ENCODE results near the gene NDUFB1.
A peak's percentile ranks its signal among the peaks of the same experiment; 100 is the strongest.

NDUFB1 gene
- total RNA-seq = 13.3 reads per million, percentile 38 among the genes with 10 or more reads in this experiment

DNA sequence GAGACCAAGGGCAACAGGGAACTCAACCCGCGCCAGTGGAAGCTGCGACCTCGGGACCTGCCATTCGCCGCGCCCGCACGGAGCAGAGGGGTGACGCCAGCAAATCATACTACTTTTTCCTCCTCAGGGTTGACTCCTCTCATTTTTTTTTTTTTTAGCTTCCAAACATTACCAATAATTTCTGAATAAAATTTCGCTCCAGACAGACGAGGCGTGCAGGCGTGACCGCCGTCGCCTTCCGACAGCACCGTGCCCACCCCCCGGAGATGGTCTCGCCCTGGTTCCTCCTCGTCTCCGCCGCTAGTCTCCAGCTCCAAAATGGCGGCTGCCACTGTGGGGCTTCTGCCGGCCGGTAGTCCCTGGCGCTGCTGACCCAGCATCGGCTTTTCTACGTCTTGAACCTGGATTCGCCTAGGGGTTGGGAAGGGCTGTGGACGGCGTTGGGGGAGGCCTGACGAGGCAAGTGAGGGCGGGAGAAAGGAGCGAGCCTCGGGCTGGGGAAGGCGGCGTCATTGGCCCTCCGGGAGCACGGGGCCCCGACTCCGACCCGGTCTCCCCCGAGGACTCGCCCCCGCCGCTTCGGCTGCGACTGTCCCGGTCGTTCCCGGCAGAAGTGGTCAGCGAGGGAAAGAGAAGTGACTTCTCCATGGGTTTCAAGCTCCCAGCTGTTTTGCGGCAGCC, at the start of gene NDUFB1, which contains the start of gene CPSF2:
NDUFB1 (minus strand) TSS at position 37 of the 681 bp plus-strand sequence. CDS start 4,069 bp downstream, outside the sequence.
CPSF2 (plus strand) TSS at position 300 of the 681 bp plus-strand sequence. CDS start 9,016 bp downstream, outside the sequence.
- peak; percentile 82 for DNase-seq

- no peak for DNase-seq
Observed at GRCh38 chr14:92164958-92165357, 43.5 kb upstream of the NDUFB1 start.

GRCh38 chr14:92161521-92161920, 40.0 kb upstream of the NDUFB1 start:
- no peak for DNase-seq

GRCh38 chr14:92160619-92161018, 39.1 kb upstream of the NDUFB1 start:
- DNase-seq = no peak

DNA sequence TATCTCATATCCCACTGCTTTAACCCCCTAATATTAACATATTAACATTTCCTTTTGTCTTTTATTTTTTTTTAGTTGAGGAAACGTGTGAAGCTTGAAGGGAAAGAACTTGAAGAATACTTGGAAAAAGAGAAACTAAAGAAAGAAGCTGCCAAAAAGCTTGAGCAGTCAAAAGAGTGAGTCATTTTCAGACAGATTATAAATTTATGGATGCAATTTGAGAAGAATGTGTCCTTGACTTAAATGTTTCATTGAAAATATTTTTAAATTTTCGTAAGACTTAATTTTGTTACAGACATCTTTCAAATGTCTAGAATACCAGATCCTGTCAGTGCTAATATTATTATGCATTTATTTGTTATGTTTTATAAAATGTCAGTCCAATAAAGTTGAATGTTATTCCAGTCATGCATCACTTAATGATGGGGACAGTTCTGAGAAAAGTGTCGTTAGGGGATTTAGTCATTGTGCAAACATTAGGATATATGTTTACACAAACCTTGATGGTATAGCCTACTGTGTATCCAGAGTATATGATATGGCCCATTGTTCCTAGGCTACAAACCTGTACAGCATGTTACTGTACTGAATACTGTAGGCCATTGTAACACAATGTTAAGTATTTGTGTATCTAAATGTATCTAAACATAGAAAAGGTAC, 32.9 kb upstream of the NDUFB1 start:
- no peak for DNase-seq

DNA sequence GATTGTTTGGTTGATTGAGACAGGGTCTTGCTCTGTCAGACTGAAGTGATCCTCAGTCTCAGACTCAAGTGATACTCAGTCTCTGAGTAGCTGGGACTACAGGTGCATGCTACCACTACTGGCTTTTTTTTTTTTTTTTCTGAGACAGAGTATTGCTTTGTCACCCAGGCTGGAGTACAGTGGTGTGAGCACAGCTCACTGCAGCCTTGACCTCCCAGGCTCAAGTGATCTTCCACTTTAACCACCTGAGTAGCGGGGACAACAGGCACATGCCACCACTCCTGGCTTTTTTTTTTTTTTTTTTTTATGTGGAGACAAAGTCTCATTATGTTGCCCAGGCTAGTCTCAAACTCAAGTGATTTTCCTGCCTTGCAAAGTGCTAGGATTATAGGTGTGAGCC, 32.1 kb upstream of the NDUFB1 start:
- no peak for DNase-seq

DNA sequence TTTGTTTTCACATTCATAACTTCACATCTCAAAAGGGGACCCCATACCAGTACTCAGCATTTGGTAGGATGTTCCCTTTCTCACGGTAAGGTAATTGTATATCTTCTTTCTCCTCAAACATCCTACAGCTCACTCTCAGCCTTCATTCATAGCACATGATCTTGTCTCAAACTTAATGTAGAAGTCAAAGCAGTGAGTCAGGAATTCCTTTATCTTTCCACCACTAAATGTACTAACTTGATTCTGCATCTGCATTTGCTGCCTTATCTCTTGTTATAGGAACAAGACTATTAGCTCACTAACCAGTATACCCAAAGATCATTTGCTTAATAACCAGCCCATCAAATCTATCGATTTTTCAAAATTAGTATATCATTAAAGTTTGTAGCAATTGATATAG, 23.2 kb upstream of the NDUFB1 start:
- DNase-seq = no peak

- DNase-seq = no peak
Observed at GRCh38 chr14:92143962-92144361, 22.5 kb upstream of the NDUFB1 start.

GRCh38 chr14:92143309-92143708, 21.8 kb upstream of the NDUFB1 start:
- no peak for DNase-seq

GRCh38 chr14:92135269-92135668, 13.8 kb upstream of the NDUFB1 start:
- no peak for DNase-seq

DNA sequence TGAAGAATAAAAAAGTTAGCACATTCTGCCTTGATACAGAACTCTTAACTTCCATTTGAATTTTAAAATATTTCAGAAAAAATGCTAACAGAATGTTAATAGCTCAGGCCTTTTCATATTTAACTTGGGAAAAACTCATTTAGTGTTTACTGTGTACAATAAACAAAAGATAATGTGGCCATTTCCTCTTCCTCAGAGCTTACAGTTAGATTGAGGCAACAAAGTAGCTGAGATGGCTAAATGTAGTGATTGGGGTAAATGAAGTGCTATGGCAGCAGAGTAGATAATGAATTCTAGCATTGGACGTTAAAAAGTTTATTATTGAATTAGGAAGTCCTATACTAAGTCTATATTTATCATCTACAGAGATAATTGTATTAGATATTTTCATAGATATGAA, 12.9 kb upstream of the NDUFB1 start:
- no peak for DNase-seq

DNA sequence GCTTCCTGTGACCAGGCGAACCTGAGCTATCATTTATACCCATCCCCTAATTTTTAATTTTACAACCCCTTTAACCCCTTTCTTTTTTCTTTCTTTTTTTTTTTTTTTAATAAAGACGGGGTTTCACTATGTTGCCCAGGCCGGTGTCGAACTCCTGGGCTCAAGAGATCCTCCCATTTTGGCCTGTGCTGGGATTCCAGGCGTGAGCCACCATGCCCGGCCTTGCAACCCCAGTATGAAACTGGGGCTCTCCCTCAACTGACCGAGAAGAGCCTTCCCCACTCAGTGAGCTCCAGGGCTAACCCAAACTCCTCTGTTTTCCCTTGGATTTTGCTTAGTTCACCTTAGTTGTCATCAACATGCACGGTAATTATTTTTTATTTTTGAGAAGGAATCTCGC, 1.3 kb upstream of the NDUFB1 start:
- no peak for DNase-seq

DNA sequence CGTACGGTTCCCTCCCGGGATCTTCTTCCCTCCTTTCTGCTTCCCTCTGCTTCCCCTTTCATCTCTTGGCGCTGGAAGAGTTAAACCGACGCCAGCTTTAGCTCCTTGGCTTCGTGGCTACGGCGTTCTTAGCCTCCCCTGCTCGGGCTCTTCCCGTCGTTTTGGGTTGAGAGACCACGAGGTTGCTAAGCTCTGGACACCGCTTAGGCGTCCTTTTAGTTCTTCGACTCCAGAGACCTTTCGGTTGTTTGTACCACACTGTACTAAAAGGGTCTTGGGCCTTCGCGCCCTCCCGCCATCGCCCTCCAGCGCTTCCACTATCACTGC, 808 bp upstream of the NDUFB1 start:
- DNase-seq = no peak

DNA sequence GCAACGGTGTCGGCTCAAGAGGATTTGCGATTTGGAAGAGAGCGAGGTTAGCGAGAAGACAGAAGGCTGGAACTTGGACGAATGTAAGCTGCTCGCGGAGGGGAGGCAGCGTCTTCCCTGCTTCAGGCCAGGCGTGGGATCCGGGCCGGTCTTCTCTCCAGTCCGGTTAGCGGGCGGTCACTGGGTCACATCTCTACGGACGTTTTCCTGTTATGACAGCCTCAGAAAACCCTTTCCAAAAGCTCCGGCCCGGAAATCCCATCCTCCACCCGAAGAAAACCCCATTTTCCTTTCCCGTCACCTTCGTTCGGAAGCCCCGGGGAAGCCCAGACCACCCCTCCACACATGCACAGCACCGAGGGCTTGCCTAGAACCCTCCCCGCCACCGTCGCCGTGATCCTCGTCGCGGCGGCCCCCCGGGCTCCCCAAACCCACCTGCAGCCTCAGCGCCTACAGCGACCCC, 268 bp downstream of the NDUFB1 start:
- no peak for DNase-seq

DNA sequence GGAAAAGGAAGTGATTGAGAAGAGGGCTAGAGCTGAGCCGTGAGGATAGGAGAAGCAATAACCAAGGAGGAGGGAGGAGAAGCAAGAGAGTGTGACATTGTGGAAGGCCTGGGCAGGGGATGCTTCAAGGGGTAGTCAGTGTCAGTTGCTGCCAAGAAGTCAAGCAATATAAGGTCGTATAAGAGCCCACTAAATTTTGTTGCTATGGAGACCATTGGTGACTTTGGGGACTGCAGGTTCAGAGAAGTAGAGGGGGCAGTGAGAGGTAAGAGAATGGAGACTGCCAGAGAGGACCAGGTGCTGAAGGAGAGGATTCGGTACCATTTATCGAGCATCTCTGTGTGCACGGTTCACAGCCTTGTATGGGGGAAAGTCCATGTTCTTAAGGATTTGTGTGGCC, 12.0 kb downstream of the NDUFB1 start:
- no peak for DNase-seq

- no peak for DNase-seq
Observed at GRCh38 chr14:92108345-92109254, 12.9 kb downstream of the NDUFB1 start.

GRCh38 chr14:92106143-92106926, 15.2 kb downstream of the NDUFB1 start, which contains the start of gene ATXN3:
Gene ATXN3, minus strand, starts transcription at chr14:92106582. Its CDS starts 30 bp downstream, at chr14:92106552.
- DNase-seq = peak; percentile 95

GRCh38 chr14:92105893-92106142, 15.7 kb downstream of the NDUFB1 start:
- DNase-seq = peak; percentile 8

DNA sequence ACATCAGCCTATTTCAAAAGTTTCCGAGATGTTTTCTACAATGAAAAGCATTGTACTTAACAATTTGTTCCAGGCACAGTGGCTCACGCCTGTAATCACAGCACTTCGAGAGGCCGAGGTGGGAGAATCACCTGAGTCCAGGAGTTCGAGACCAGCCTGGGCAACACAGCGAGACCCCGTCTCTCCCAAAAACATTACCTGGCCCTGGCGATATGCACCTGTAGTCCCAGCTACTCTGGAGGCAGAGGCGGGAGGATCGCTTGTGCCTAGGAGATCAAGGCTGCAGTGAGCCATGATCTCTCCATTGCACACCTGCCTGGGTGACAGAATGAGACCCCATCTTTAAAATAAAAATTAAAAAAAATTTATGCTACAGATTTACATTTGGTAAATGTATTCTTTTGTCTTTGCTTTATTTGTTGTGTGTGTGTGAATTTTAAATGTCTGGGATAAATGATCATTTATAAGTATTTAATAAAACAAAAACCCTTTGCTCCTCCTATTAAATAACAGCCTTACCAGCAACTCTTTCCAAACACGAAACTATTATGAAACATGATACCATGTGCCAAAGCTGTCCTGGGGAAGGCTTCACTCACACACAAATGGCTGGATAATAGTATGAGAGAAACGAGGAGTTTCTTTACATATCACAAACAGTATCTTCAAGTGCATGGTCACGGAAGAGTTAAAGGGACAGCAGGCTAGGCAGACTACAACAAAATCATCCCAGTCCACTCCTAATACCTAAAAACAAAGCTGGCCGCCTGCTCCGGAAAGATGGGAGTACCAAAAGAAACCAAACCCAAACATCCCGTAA, 16.2 kb downstream of the NDUFB1 start:
- DNase-seq = no peak

GRCh38 chr14:92103363-92103989, 18.0 kb downstream of the NDUFB1 start:
- no peak for DNase-seq

DNA sequence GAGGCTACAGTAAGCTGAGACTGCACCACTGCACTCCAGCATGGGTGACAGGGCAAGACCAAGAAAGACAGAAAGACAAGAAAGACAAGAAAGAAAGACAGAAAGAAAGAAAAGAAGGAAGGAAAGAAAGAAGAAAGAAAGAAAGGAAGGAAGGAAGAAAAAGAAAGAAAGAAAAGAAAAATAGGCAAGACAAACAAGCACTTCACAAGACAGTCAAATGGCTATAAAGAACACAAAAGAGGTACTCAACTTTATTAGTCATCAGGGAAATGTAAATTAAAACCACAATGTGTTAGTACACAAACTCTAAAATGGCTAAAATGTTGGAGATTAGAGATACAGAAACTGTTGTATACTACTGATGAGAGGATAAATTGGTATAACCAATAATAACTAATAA, 21.7 kb downstream of the NDUFB1 start:
- no peak for DNase-seq

Measured in effector CD4-positive, alpha-beta T cell (primary cell).